ENCODE data around the gene CRB2.

GRCh38 chr9:123389698-123390097, 33.7 kb downstream of the CRB2 start:
- TF ChIP-seq CTCF (IDR thresholded peaks at IDR 0.05) (no peak), EZH2 (IDR thresholded peaks at IDR 0.05; ENCODE audit: borderline replicate concordance, insufficient read depth, low read depth, low read length, poor library complexity, severe bottlenecking) (no peak)
